Small intestine (tissue), 7 donors: ENCODE measurements around the gene COPG1. TPM values are rescaled to one million over a fixed set of nuclear protein-coding genes. Genes with fewer than 3 reads are reported as not detected.

ENCODE experiments used
- DNase-seq, 2 donors: peaks; one replicate each; pipeline versions ENCODE4 v3.0.0 to v3.0.0-alpha.2; 2013
- FAIRE-seq: peaks from 2 replicates; lab custom pipeline; 2012; peaks lifted over from hg19 to GRCh38; lab: Jason Lieb, UNC
- H3K27ac ChIP-seq, 3 donors: one replicate each; pipeline ENCODE4 v1.5.1; 2013; ENCODE audit warnings: low read length in 2 of 3, mild to moderate bottlenecking in 2 of 3, control low read depth in 1 of 3, inconsistent platforms in 1 of 3, low read depth in 1 of 3, moderate library complexity in 1 of 3
- H3K27me3 ChIP-seq, 3 donors: one replicate each; pipeline ENCODE4 v1.6.1; 2013; ENCODE audit warnings: low read length in 3 of 3, inconsistent platforms in 1 of 3; ENCODE audit not compliant: control insufficient read depth in 3 of 3, insufficient read depth in 3 of 3
- H3K36me3 ChIP-seq, 3 donors: one replicate each; pipeline ENCODE4 v1.6.1; 2013; ENCODE audit warnings: low read length in 3 of 3, inconsistent platforms in 1 of 3, low read depth in 1 of 3, mild to moderate bottlenecking in 1 of 3, moderate library complexity in 1 of 3; ENCODE audit not compliant: control insufficient read depth in 3 of 3, insufficient read depth in 2 of 3
- H3K4me1 ChIP-seq, 3 donors: one replicate each; pipeline ENCODE4 v1.6.1; 2013; ENCODE audit warnings: low read length in 2 of 3, inconsistent platforms in 1 of 3, low read depth in 1 of 3, mild to moderate bottlenecking in 1 of 3, moderate library complexity in 1 of 3; ENCODE audit not compliant: control insufficient read depth in 3 of 3, insufficient read depth in 2 of 3
- H3K4me3 ChIP-seq, 3 donors: one replicate each; pipeline ENCODE4 v1.5.1; 2013; ENCODE audit warnings: low read length in 3 of 3, control low read depth in 1 of 3, inconsistent platforms in 1 of 3, low read depth in 1 of 3, mild to moderate bottlenecking in 1 of 3, moderate library complexity in 1 of 3
- H3K9me3 ChIP-seq, 2 donors: one replicate each; pipeline ENCODE4 v1.6.1; 2013; ENCODE audit warnings: low read depth in 1 of 2, low read length in 1 of 2; ENCODE audit not compliant: control insufficient read depth in 2 of 2, insufficient read depth in 1 of 2
- WGBS, 3 donors: extraction: QIAGEN DNeasy Blood & Tissue Kit; methylation state at CpG; one replicate each; pipeline ENCODE4 v1.1.7; 2013; 5-methylcytosine and 5-hydroxymethylcytosine counted together
- polyA plus RNA-seq, 4 donors: library from polyadenylated mRNA; stranded (reverse) in 3 of 4; unstranded in 1 of 4; fragments of 200-250 nt in 3 of 4; fragments of 120-200 nt in 1 of 4; gene quantifications; one replicate each; pipeline versions ENCODE4 v1.2.1 to v1.2.3, GENCODE V29; 2013
- donor health status: healthy with polysubstance abuse.
- donor health status: control.
- donor health status: control.
- donor health status: Bipolar disorder and iron deficiency.
- donor health status: healthy.

The COPG1 gene
- polyA plus RNA-seq, 4 donors: 112 to 145 (median 135) TPM

GRCh38 chr3:129315998-129316247 lies 66.5 kb downstream of the COPG1 start:
- no peak for FAIRE-seq
- no peak for DNase-seq
- Histone ChIP-seq H3K9me3 (no peaks in the 10 kb centered on the region), H3K4me3 (peak overlapping the region; percentile 80 to 98 (median 84)), H3K27ac (peak overlapping the region in 2 of 3 donors; percentile 88 to 93), H3K4me1 (peaks cover 0 to 24% (median 4%) of the 10 kb centered on the region in 3 donors), H3K27me3 (no peaks in the 10 kb centered on the region), H3K36me3 (peaks cover 0 to 16% (median 0%) of the 10 kb centered on the region in 3 donors)
- WGBS, 3 donors: 0 to 1% (median 0%) methylated on average over 14 to 34 of the region's 34 CpGs

DNA sequence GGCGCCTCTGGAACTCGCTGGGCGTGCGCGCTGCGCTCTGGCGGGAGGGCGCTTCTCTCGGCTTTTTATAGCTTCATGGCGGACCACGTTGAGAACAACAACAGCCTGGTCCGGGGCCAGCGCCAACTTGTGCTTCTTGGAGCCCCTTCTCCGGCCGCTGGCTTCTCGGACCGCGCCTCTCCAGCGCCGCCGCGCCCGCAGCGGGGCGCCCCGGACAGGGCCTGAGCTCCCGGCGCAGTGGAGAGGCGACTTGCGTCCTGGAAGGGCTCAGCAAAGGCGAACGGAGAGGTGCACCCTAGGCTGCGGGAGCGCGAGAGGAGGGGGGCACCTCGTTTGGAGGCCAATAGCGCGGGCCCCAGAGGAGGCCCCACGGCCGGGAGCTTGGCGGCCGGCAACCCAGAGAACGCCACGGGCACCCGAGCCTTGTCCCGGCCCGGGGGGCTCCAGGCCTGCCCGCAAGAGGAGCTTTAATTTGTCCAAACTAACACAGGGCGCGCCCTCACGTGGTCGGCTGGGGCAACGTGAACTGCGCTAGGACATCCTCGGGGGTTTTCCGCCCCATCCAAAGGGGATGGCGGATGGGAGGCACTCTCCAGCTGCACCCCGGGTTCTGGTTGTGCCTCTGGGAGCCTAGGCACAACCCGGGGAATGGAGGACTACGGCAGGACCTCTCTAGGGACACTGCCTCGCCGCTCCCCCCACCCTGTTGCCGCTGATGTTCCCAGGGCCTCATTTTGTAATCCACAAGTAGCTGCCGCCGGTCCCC lies 67.0 kb downstream of the COPG1 start:
- Histone ChIP-seq H3K27me3 (no peaks in the 10 kb centered on the region), H3K9me3 (no peaks in the 10 kb centered on the region), H3K36me3 (peaks cover 0 to 16% (median 0%) of the 10 kb centered on the region in 3 donors), H3K4me3 (peak overlapping the region; percentile 80 to 98 (median 84)), H3K4me1 (peaks cover 0 to 19% (median 4%) of the 10 kb centered on the region in 3 donors), H3K27ac (peak overlapping the region; percentile 27 to 93 (median 88))
- peak; percentile 81 to 95 for DNase-seq
- WGBS, 3 donors: 0% methylated on average over 52 to 65 of the region's 65 CpGs
- FAIRE-seq: no peak

DNA sequence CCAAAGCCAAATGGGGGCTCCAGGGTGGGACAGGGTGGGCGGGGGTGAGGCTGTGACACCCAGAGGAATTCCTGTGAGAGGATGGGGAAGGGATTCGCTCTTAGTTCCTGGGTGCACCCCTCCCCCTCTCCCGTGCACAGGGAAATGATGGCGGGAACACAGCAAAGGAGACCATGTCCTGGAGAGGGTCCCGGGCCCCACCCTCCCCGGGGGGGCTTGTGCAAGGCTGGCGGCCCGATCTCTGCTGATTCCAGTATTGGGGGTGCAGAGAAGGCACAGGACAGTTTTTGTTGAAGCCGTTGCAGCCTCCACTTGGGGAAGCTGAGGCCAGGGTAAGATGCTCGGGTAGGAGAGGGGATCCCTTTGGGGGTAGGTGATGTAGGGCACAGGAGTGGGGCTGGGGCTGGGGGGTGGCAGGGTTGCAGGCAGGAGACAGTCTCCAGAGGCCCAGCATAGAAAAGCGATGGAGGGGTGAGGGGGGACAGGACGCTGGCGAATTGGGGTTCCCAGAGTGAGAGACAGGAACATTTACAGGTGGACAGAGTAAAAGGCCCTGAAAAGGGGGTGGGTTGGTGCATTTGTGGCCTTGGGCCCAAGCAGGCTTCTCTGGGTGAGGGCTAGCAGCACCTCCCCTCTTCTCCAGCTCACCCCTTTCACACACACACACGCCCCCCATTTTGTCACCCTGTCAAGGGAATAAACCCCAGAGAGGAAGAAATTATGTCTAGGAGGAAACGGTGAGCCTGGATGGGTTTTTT lies 67.8 kb downstream of the COPG1 start:
- WGBS, 3 donors: 35 to 39% (median 38%) methylated on average over 14 to 15 of the region's 15 CpGs
- Histone ChIP-seq H3K4me1 (peaks cover 0 to 19% (median 4%) of the 10 kb centered on the region in 3 donors), H3K9me3 (no peaks in the 10 kb centered on the region), H3K4me3 (peak overlapping the region in 2 of 3 donors; percentile 80 to 98), H3K27me3 (no peaks in the 10 kb centered on the region), H3K27ac (peak overlapping the region in 2 of 3 donors; percentile 88 to 93), H3K36me3 (peaks cover 0 to 22% (median 0%) of the 10 kb centered on the region in 3 donors)
- DNase-seq (no peak), FAIRE-seq (no peak)

DNA sequence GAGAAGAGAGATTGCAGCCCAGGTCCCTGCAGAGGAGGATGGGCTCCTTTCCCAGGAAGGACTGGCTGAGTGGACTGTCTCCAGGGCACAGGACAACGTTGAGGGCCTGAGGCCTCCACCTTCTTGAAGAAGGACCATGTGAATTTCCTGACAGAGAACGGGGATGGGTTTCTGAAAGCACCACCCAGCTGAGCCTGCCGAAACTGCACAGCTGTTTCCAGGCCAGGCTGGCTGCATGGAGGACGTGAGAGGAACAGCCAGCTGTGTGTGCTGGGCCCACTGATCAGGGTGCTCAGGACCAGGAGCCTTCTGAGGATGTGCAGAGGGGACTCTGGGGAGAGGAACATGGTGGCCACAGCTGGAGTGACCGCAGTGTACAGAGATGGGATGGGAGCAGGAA lies 68.4 kb downstream of the COPG1 start:
- Histone ChIP-seq H3K27me3 (no peaks in the 10 kb centered on the region), H3K4me1 (peaks cover 0 to 19% (median 4%) of the 10 kb centered on the region in 3 donors), H3K9me3 (no peaks in the 10 kb centered on the region), H3K4me3 (no peak overlapping the region), H3K36me3 (peaks cover 0 to 22% (median 0%) of the 10 kb centered on the region in 3 donors), H3K27ac (peak overlapping the region in 1 of 3 donors; percentile 0)
- DNase-seq (no peak), FAIRE-seq (no peak)
- WGBS, 3 donors: 59 to 85% (median 67%) methylated on average over 5 of the region's 5 CpGs

DNA sequence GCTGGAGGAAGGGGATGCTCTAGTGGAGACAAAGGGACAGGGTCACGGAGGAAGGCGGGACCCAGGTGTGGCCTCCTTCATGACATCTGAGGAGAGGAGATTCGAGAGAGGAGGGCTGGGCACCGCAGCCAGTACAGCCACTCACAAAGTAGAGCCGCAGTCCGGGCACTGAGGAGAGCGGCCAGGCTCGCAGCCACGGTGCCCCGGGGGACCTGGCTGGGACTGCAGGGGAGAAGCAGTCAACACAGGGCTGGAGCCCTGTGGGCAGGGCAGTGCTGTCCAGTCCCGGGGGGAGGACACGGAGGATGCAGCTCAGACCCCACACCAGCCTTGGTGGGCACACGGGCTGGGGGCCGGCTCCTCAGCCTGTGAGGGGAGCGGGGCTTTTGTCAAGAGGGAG lies 69.5 kb downstream of the COPG1 start:
- peaks cover 0 to 12% (median 4%) of the 10 kb centered on the region in 3 donors for H3K4me1 ChIP-seq
- H3K4me3 ChIP-seq: no peak overlapping the region
- H3K27ac ChIP-seq: no peak overlapping the region
- H3K36me3 ChIP-seq: peaks cover 0 to 16% (median 0%) of the 10 kb centered on the region in 3 donors
- 91 to 96% (median 96%) methylated on average over 15 of the region's 15 CpGs for WGBS, 3 donors
- no peaks in the 10 kb centered on the region for H3K9me3 ChIP-seq
- FAIRE-seq (no peak), DNase-seq (no peak)
- H3K27me3 ChIP-seq: no peaks in the 10 kb centered on the region

DNA sequence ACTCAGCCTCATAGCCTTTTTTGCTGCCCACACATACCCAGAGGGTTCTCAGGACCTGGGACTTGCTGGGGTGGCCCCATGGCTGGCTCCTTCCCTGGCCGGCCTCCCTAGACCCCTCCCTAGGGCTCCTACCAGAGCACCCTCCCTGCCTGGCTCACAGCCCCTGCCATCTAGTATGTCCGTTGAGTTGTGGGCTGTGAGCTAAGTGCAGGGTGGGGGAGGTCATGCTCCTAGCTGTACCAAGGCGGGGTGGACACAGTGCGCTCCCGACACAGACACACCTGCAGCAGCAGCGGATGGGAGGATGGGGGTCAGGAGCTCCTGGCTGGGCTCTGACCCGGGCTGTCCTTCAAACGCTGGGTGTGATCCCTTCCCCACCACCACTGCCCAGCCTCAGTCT lies 70.9 kb downstream of the COPG1 start:
- Histone ChIP-seq H3K4me3 (no peak overlapping the region), H3K4me1 (peaks cover 0 to 5% (median 4%) of the 10 kb centered on the region in 3 donors), H3K27me3 (no peaks in the 10 kb centered on the region), H3K36me3 (peaks cover 0 to 19% (median 0%) of the 10 kb centered on the region in 3 donors), H3K27ac (no peak overlapping the region), H3K9me3 (no peaks in the 10 kb centered on the region)
- DNase-seq (no peak), FAIRE-seq (no peak)
- WGBS, 3 donors: 91 to 92% (median 92%) methylated on average over 8 of the region's 8 CpGs

GRCh38 chr3:129320825-129321487 lies 71.5 kb downstream of the COPG1 start:
- H3K27me3 ChIP-seq: no peaks in the 10 kb centered on the region
- no peaks in the 10 kb centered on the region for H3K9me3 ChIP-seq
- DNase-seq (no peak), FAIRE-seq (no peak)
- H3K36me3 ChIP-seq: peaks cover 0 to 19% (median 0%) of the 10 kb centered on the region in 3 donors
- WGBS, 3 donors: 92 to 93% (median 92%) methylated on average over 7 of the region's 7 CpGs
- H3K27ac ChIP-seq: no peak overlapping the region
- peaks cover 0 to 5% (median 4%) of the 10 kb centered on the region in 3 donors for H3K4me1 ChIP-seq
- no peak overlapping the region for H3K4me3 ChIP-seq

- WGBS, 3 donors: 91 to 93% (median 92%) methylated on average over 9 of the region's 9 CpGs
- H3K27ac ChIP-seq: no peak overlapping the region
- no peak for FAIRE-seq
These were observed 72.5 kb downstream of the COPG1 start for GRCh38 chr3:129321887-129322286.

More at GRCh38 chr3:129321887-129322286, 72.5 kb downstream of the COPG1 start:
- Histone ChIP-seq H3K4me3 (no peak overlapping the region), H3K9me3 (no peaks in the 10 kb centered on the region), H3K4me1 (peaks cover 0 to 3% (median 2%) of the 10 kb centered on the region in 3 donors), H3K36me3 (peaks cover 0 to 19% (median 0%) of the 10 kb centered on the region in 3 donors), H3K27me3 (no peaks in the 10 kb centered on the region)
- no peak for DNase-seq
